AG04449 (cell line): ENCODE measurements around the gene SETBP1.
A peak's percentile ranks its signal among the peaks of the same experiment; 100 is the strongest.

Experiments
- CTCF ChIA-PET: fragments of 350-600 bp; formaldehyde crosslinking; extraction: SDS; loops from one replicate; lab custom pipeline; 2021; ENCODE audit warnings: antibody characterized with exemption; lab: Yijun Ruan, JAX
- POLR2A ChIA-PET: fragments of 400-600, 350-600 bp; formaldehyde crosslinking; extraction: SDS; loops from one replicate; lab custom pipeline; 2020; ENCODE audit warnings: antibody characterized with exemption, inconsistent platforms; lab: Yijun Ruan, JAX
- DNase-seq: peaks from one replicate; pipeline ENCODE4 v3.0.0-alpha.2; 2010; ENCODE audit warnings: low read depth, low spot score
- H3K4me3 ChIP-seq: 2 replicates; pipeline ENCODE4 v1.5.1; 2011; ENCODE audit warnings: low read depth, mild to moderate bottlenecking, control low read depth, low read length
- CTCF ChIP-seq: IDR thresholded peaks from one replicate; pipeline ENCODE4 v1.5.1; 2011; ENCODE audit warnings: mild to moderate bottlenecking, moderate library complexity, low read length, control low read depth, inconsistent platforms; ENCODE audit not compliant: insufficient read depth; ENCODE audit errors: missing control alignments

SETBP1 gene

GRCh38 chr18:44881461-44882162 lies 200.9 kb downstream of the SETBP1 start:
- CTCF ChIA-PET: no interaction called here
- H3K4me3 ChIP-seq: no peak overlapping the region
- DNase-seq: no peak
- TF ChIP-seq CTCF: no peak
- POLR2A ChIA-PET: no interaction called here

DNA sequence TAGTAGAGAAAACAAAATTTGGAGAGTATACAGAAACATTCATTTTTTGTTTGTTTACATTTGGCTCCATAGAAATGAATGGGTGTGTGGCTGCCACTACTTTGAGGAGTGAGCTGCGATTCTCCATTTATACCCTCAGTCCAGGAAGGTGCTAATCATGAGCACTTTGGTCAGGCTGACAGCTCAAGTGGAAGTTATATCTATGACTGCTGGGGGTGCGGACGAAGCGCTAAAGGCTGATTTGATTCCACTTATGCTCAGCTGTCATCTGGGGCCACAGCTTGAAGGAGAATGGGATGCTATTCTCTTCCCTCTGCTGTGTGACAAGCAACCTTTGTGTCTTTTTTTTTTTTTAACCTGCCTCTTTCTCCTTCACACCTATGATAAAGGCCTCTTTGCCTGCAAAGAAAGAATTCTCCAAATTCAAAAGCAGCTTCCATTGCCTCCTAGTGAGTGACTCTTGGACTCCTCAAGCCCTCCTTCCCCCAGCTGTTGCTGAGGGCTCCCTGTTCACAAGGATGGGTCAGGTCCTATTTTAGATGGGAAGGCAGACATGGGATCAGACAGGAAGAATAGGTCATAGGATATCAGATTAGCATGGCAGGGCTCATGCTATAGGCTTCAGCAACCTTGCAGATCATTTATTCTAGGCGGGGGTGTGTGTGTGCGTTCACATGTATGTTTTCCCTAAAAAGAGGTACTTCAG lies 201.6 kb downstream of the SETBP1 start:
- ChIA-PET POLR2A (no interaction called here), CTCF (interaction anchor here (1.8 kb wide), 1 partner anchor 10 kb away, joined by 6 read pairs; no protein-coding TSS in a partner anchor)
- no peak overlapping the region for H3K4me3 ChIP-seq
- no peak for TF ChIP-seq CTCF
- DNase-seq: no peak

DNA sequence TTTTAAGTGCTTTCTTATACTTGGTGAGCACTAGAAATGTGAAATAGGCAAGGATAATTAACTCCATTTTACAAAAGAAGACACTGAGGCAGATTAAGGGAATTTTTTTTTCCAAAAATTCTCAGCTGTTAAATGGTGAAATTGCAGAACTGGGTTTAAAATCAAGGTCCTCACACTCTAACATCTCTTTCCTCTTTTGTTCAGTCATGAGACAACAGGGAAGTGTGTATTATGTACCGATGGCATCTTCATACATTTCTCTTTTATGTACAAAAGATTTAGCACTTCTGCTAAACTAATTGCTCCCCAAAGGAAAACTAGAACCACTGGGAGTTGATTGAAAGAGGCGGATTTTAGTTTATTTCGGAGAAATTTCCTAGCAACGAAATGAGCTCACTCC lies 203.0 kb downstream of the SETBP1 start:
- no peak overlapping the region for H3K4me3 ChIP-seq
- POLR2A ChIA-PET: no interaction called here
- no peak for TF ChIP-seq CTCF
- no peak for DNase-seq
- CTCF ChIA-PET: interaction anchor here (1.8 kb wide), 1 partner anchor 8 kb away, joined by 6 read pairs; no protein-coding TSS in a partner anchor

GRCh38 chr18:44884431-44884830 lies 203.7 kb downstream of the SETBP1 start:
- TF ChIP-seq CTCF: no peak
- DNase-seq: no peak
- H3K4me3 ChIP-seq: no peak overlapping the region
- ChIA-PET CTCF (interaction anchor here (1.0 to 1.8 kb wide), 2 partner anchors 8 to 11 kb away, joined by 4 to 6 read pairs; no protein-coding TSS in a partner anchor), POLR2A (no interaction called here)

- H3K4me3 ChIP-seq: no peak overlapping the region
- CTCF ChIA-PET: interaction anchor here (1.0 to 1.1 kb wide), 2 partner anchors 10 to 207 kb away, joined by 3 to 4 read pairs; no protein-coding TSS in a partner anchor
- no peak for DNase-seq
- TF ChIP-seq CTCF: no peak
- POLR2A ChIA-PET: no interaction called here
Measured at GRCh38 chr18:44885507-44885906, 204.8 kb downstream of the SETBP1 start.

GRCh38 chr18:44887227-44887631 lies 206.5 kb downstream of the SETBP1 start:
- peak; percentile 44 for DNase-seq
- POLR2A ChIA-PET: no interaction called here

More at GRCh38 chr18:44887227-44887631, 206.5 kb downstream of the SETBP1 start:
- no peak for TF ChIP-seq CTCF
- no peak overlapping the region for H3K4me3 ChIP-seq
- CTCF ChIA-PET: interaction anchor here (1.4 to 2.2 kb wide), 2 partner anchors 9 to 326 kb away, joined by 4 to 5 read pairs; no protein-coding TSS in a partner anchor
